NB4 (cell line): ENCODE measurements around the gene IL1RN.

Source experiments
- MAX ChIP-seq: IDR thresholded peaks from 2 replicates; pipeline ENCODE4 v1.6.1; 2011; ENCODE audit warnings: low read depth, low read length
- POLR2A ChIP-seq: IDR thresholded peaks from 2 replicates; pipeline ENCODE4 v1.6.1; 2011; ENCODE audit warnings: mild to moderate bottlenecking; ENCODE audit not compliant: insufficient read length; ENCODE audit errors: extremely low read depth
- TF ChIP-seq, protein P1 (sequence below): IDR thresholded peaks from one replicate; pipeline ENCODE4 v1.5.1; 2012; ENCODE audit warnings: low read depth, low read length

DNA sequence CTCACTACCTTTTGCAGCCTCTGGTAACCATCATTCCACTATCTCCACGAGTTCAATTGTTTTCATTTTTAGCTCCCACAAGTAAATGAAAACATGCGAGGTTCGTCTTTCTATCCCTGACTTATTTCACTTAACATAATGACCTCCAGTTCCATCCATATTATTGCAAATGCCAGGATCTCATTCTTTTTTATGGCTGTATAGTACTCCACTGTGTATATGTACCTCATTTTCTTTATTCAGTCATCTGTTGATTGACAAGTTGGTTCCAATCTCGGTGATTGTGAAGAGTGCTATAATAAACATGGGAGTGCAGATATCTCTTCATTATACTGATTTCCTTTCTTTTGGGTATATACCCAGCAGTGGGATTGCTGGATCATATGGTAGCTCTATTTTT, 16.9 kb downstream of the IL1RN start:
- TF ChIP-seq, protein P1, sequence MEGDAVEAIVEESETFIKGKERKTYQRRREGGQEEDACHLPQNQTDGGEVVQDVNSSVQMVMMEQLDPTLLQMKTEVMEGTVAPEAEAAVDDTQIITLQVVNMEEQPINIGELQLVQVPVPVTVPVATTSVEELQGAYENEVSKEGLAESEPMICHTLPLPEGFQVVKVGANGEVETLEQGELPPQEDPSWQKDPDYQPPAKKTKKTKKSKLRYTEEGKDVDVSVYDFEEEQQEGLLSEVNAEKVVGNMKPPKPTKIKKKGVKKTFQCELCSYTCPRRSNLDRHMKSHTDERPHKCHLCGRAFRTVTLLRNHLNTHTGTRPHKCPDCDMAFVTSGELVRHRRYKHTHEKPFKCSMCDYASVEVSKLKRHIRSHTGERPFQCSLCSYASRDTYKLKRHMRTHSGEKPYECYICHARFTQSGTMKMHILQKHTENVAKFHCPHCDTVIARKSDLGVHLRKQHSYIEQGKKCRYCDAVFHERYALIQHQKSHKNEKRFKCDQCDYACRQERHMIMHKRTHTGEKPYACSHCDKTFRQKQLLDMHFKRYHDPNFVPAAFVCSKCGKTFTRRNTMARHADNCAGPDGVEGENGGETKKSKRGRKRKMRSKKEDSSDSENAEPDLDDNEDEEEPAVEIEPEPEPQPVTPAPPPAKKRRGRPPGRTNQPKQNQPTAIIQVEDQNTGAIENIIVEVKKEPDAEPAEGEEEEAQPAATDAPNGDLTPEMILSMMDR = no peak
- TF ChIP-seq MAX (no peak), POLR2A (no peak)
